ENCODE measurements around the gene DCD. TPM values are rescaled to one million over a fixed set of nuclear protein-coding genes. Genes with fewer than 3 reads are reported as not detected.
"Not testable (repeated sequence)": the region's sequence is repeated elsewhere in the genome, so short reads cannot be mapped to it uniquely, and the experiment has no call there.

Gene DCD, protein sequence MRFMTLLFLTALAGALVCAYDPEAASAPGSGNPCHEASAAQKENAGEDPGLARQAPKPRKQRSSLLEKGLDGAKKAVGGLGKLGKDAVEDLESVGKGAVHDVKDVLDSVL
- not detected for total RNA-seq
- long read RNA-seq, result 0 reads

GRCh38 chr12:54648265-54648664 is at the start of gene DCD:
TSS of gene DCD (minus strand) at chr12:54648365. CDS start at chr12:54648303, 62 bp downstream.
- DNase-seq (ENCODE audit: low spot score), result no peak

DNA sequence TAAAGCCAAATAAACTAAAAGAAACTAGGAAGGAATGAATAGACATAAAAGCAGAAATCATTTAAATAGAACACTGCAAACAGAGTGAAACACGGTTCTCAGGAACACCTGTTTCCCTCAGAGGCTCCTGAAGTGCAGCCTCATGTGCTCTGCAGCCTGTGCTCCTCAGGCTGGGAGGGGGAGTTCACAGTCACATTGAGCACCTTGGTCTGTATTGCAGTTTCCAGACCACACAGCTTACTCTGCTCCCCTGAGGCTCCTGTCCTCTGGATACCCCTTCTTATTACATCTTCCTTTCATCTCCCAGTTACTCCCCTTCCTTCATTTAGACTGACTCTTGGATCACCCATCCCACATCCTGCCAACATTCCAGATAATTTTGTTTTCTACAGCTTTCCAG is 49.7 kb upstream of the DCD start:
- DNase-seq (ENCODE audit: low spot score), result no peak

- no peak for DNase-seq (ENCODE audit: low spot score)
Measured at GRCh38 chr12:54692353-54692752, 44.2 kb upstream of the DCD start.

DNA sequence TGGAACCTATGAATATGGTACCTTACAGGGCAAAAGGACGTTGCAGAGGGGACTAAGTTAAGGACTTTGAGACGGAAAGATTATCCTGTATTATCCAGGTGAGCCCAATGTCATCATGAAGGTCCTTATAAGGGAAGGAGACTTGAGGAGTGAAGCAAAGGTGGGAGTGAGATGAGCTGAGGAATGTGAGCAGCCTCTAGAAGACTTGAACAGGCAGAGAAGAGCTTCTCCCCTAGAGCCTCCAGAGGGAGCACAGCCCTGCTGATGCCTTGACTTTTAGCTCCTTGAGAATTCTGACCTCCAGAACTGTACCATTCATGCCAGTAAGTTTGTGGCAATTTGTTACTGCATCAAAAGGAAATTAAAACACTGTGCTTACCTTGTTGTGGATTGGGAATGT is 41.8 kb upstream of the DCD start:
- DNase-seq (ENCODE audit: low spot score), result no peak

GRCh38 chr12:54689034-54689372 is 40.8 kb upstream of the DCD start:
- no peak for DNase-seq (ENCODE audit: low spot score)

- DNase-seq (ENCODE audit: low spot score), result no peak
Measured at GRCh38 chr12:54688309-54689033, 40.3 kb upstream of the DCD start.

DNA sequence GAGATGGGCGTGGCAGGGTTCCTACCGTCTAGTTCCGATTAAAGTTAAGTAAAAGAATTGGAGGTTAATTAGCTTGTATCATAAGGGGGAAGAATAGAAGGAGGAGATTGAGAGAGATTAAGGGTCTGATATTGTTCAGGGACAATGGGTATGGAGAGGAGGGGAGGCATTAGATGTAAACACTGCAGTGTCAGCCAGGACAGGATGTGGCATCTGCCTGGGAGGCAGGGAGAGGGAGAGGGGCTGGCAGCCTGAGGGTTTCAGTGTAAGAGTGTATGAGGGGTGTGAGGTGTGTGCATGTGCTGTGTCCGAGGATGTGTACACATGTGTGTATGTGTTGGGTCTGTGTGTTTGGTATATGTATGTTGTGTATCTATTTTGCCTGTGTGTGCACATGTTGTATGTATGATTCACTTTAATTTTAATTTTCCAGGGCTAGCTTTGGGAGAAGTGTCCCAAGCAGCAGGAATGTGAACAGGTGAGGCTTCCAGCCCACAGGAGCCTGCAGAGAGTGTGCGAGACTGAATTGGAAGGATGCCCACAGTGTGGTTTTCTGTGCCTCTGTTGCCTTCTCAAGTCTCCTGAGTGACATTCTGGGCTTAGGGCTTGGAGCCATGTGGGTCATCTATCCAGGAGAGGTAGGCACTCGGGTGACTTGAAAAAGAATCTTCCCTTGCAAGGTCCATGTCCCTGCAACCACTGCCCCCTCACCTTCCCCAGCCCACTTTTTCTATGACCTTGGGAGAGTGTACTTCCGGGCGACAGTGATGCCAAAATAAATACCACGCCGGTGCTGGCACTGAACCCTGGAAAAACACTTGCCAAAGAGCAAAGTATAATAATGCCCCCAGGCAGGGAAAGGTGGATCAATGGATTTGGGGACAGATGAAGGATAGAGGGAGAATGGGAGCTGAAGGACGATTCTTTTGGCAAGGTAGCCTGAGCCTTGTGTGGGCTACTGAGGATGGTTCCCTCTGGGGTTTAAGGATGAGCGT is 36.8 kb upstream of the DCD start:
- DNase-seq (ENCODE audit: low spot score), result no peak

- no peak for DNase-seq (ENCODE audit: low spot score)
Measured at GRCh38 chr12:54683398-54683797, 35.2 kb upstream of the DCD start.

GRCh38 chr12:54682674-54683073 is 34.5 kb upstream of the DCD start:
- DNase-seq (ENCODE audit: low spot score), result no peak

GRCh38 chr12:54680374-54680773 is 32.2 kb upstream of the DCD start:
- DNase-seq (ENCODE audit: low spot score), result no peak

DNA sequence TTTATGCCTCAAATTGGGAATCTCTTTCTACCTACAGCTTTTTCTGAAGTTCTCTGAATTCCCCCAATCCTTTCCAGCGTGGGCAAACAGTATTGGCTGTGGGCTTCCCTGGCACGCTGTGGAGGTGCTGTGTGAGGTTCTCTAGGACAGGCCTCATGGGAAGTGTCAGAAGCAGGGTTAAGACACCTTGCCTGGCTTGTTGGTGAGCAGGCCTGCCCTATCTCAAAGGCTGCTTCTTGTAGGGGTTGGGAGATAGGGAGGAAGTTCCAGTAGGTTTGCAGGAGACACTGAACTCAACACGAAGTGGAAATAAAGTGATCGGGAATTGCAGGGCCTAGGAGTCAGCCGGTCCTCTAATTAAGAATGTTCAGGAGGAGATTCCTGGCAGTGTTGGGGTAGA is 30.0 kb upstream of the DCD start:
- no peak for DNase-seq (ENCODE audit: low spot score)

DNA sequence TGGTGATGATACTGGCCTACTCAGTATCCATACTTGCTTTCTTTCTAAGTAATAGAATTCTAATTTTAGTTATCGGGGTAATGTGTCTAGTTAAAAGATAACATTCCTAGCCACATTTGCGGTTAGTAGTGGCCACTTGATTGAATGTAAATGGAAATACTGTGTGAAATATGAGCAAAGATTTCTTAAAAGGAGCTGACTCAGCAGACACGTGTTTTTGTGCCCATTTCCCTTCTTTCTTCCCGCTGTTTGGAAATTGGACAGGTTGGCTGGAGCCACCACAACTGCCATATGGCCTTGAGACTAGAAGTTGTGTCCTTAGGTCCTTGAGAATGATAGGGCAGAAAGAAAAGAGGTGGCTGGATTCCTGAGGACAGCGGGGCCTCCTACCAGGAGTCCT is 19.8 kb upstream of the DCD start:
- no peak for DNase-seq (ENCODE audit: low spot score)

DNA sequence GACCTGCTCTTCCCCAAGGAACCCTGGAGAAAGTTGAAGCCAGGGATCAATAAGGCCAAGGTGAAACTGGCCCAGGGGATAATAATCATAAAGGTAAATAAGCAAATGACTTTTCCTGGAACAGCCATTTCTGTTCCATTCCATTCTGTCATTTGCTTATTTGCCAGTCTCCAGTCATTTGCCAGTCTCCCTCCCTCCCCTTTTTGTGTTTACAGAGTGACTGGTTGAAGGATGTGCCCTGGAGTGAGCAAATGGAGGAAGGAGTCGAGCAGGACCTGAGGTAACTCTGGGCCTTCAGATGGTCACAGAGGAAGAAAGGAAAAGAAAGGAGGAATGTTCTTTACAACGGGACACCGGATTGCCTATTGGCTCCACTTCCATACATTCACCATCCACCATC is 17.8 kb upstream of the DCD start:
- DNase-seq (ENCODE audit: low spot score), result no peak

GRCh38 chr12:54665022-54665635 is 17.0 kb upstream of the DCD start:
- DNase-seq (ENCODE audit: low spot score), result not testable (repeated sequence)

DNA sequence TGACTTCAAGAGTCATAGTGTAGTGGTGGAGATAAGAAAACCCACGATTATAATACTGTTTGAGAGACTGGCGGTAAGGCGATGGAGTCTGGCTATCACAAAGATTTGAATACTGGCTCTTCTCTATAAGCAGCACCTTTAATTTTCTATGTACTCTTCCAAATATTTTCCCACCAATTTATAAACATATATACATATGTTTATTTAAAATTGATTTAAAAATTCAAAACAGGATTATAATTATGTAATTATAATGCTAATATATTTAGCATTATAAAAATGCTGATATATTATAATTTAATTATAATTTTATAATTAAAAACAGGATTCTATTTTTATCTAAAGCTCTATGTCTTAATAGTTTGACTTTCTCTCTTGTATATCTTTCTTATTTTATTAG is 15.4 kb upstream of the DCD start:
- no peak for DNase-seq (ENCODE audit: low spot score)

DNA sequence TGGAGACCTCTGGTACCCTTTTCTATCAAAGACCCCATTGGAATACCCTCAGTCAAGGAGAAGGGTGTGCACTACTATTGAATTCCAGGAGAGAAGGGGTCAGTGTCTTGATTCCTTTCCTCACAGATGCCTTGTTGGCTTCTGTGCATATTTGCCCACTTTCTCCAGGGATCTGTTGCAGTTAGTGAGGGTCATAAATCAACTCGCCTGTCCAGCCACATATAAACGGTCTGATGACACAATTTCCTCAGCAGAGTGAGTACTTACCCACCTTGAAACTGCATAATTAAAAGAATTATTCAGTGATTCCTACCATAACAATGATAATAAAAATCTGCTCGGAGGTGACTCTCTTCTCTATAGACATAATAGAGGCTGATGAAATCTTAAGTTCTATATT is 13.9 kb upstream of the DCD start:
- no peak for DNase-seq (ENCODE audit: low spot score)

- no peak for DNase-seq (ENCODE audit: low spot score)
Measured at GRCh38 chr12:54661048-54661447, 12.9 kb upstream of the DCD start.

DNA sequence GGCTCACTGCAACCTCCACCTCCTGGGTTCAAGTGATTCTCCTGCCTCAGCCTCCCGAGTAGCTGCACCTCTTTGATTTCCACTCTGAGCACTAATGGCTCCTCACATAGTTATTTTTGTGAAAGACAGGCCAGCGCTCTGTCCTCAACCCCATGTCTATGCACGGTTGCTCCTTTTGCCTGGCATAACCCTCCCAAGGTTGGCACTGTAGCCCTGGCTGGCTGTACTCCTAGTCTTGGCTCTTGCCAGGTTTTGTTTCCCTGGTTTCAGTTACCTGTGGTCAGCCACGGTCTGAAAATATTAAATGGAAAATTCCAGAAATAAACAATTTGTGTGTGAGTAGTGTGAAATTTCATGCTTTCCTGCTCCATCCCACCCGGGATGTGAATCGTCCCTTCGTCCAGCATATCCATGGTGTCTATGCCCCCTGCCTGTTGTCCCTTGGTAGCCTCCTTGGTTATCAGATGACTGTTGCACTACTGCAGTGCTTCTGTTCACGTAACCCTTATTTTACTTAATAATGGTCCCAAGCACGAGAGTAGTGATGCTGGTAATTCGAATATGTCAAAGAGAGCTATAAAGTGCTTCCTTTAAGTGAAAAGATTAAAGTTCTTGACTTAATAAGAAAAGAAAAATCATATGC is 12.3 kb upstream of the DCD start:
- no peak for DNase-seq (ENCODE audit: low spot score)

- no peak for DNase-seq (ENCODE audit: low spot score)
Measured at GRCh38 chr12:54658306-54659264, 10.4 kb upstream of the DCD start.

GRCh38 chr12:54657105-54657607 is 9.0 kb upstream of the DCD start:
- DNase-seq (ENCODE audit: low spot score), result no peak
